Activated CD8-positive, alpha-beta memory T cell treated with anti-CD3 and anti-CD28 coated beads, Interleukin-2, amount 10 ng/mL, durations not matched to agents 7 days and 5 days (primary cell): ENCODE measurements around the gene REXO2. TPM values are rescaled to one million over a fixed set of nuclear protein-coding genes. Genes with fewer than 3 reads are reported as not detected.
A peak's percentile ranks its signal among the peaks of the same experiment; 100 is the strongest.

Experiments used
- ATAC-seq: fragments of 150-1000 bp; cut with Tn5 transposase; one replicate; pipeline ENCODE4 v1.10.0; 2021; ENCODE audit warnings: moderate library complexity
- CTCF ChIA-PET: fragments of 350-600 bp; sonication (Branson Sonifier 250); formaldehyde crosslinking; loops from one replicate; lab custom pipeline; 2021; ENCODE audit warnings: antibody characterized with exemption; lab: Charles Lee
- DNase-seq: peaks from one replicate; pipeline ENCODE4 v3.0.0-alpha.2; 2020
- H3K27ac Mint-ChIP-seq: one replicate; pipeline ENCODE4 v1.8.0; 2021; ENCODE audit warnings: mild to moderate bottlenecking, mixed read lengths
- H3K27me3 Mint-ChIP-seq: one replicate; pipeline ENCODE4 v1.8.0; 2021; ENCODE audit warnings: mixed read lengths
- H3K36me3 Mint-ChIP-seq: one replicate; pipeline ENCODE4 v1.8.0; 2021; ENCODE audit warnings: mild to moderate bottlenecking, mixed read lengths
- H3K4me1 Mint-ChIP-seq: one replicate; pipeline ENCODE4 v1.8.0; 2021; ENCODE audit warnings: mixed read lengths
- H3K4me3 Mint-ChIP-seq: one replicate; pipeline ENCODE4 v1.8.0; 2021; ENCODE audit warnings: mild to moderate bottlenecking, moderate library complexity, mixed read lengths
- H3K9me3 Mint-ChIP-seq: one replicate; pipeline ENCODE4 v1.8.0; 2022; ENCODE audit warnings: low read depth, mixed read lengths
- total RNA-seq, 2 experiments: library from RNA; stranded (reverse); gene quantifications; one replicate each; pipeline ENCODE4 v1.2.3, GENCODE V29; 2021

The REXO2 gene
- total RNA-seq, 2 experiments from 2014 or later = 55.5 to 73.2 TPM

GRCh38 chr11:114448749-114449482 lies 9.6 kb downstream of the REXO2 start:
- Mint-ChIP-seq H3K9me3 (no peaks in the 10 kb centered on the region), H3K27me3 (no peaks in the 10 kb centered on the region), H3K27ac (peak overlapping the region; percentile 35), H3K36me3 (peaks cover 34% of the 10 kb centered on the region), H3K4me3 (no peak overlapping the region), H3K4me1 (no peaks in the 10 kb centered on the region)
- DNase-seq (no peak), ATAC-seq (no peak)
- CTCF ChIA-PET = no interaction called here

- no peak for DNase-seq
- no peaks in the 10 kb centered on the region for H3K27me3 Mint-ChIP-seq
- H3K27ac Mint-ChIP-seq = no peak overlapping the region
- H3K36me3 Mint-ChIP-seq = peaks cover 26% of the 10 kb centered on the region
- no peak overlapping the region for H3K4me3 Mint-ChIP-seq
- no peaks in the 10 kb centered on the region for H3K4me1 Mint-ChIP-seq
- no peak for ATAC-seq
- CTCF ChIA-PET = interaction anchor here (1.3 kb wide), 1 partner anchor 13 kb away, joined by 3 read pairs; no protein-coding TSS in a partner anchor
- no peaks in the 10 kb centered on the region for H3K9me3 Mint-ChIP-seq
Observed at GRCh38 chr11:114449845-114450244, 10.6 kb downstream of the REXO2 start.

GRCh38 chr11:114452399-114452798 lies 13.1 kb downstream of the REXO2 start:
- ATAC-seq (no peak), DNase-seq (no peak)
- no peaks in the 10 kb centered on the region for H3K27me3 Mint-ChIP-seq
- H3K4me1 Mint-ChIP-seq = no peaks in the 10 kb centered on the region
- H3K36me3 Mint-ChIP-seq = peaks cover 10% of the 10 kb centered on the region
- H3K27ac Mint-ChIP-seq = no peak overlapping the region
- CTCF ChIA-PET = interaction anchor here (1.6 kb wide), 1 partner anchor 9 kb away, joined by 3 read pairs; no protein-coding TSS in a partner anchor
- H3K9me3 Mint-ChIP-seq = no peaks in the 10 kb centered on the region
- H3K4me3 Mint-ChIP-seq = no peak overlapping the region

DNA sequence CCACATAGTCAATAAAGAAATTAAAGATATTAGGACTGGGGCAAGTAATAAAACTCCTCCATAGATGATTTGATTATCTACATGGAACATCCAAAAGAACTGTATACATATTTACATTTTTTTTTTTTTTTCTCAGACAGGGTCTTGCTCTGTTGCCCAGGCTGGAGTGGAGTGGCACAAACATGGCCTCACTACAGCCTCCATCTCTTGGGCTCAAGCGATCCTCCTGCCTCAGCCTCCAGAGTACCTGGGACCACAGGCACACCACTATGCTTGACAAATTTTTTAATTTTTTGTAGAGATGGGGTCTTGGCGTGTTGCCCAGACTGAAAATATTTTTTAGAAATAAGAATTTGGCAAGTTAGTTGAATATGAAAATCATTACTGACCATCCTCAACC lies 24.7 kb downstream of the REXO2 start:
- ATAC-seq (no peak), DNase-seq (no peak)
- CTCF ChIA-PET = no interaction called here
- Mint-ChIP-seq H3K27me3 (no peaks in the 10 kb centered on the region), H3K36me3 (no peaks in the 10 kb centered on the region), H3K4me3 (no peak overlapping the region), H3K9me3 (peaks cover 4% of the 10 kb centered on the region), H3K27ac (no peak overlapping the region), H3K4me1 (no peaks in the 10 kb centered on the region)

GRCh38 chr11:114466742-114467141 lies 27.5 kb downstream of the REXO2 start:
- H3K27me3 Mint-ChIP-seq = no peaks in the 10 kb centered on the region
- H3K36me3 Mint-ChIP-seq = no peaks in the 10 kb centered on the region
- no peak overlapping the region for H3K4me3 Mint-ChIP-seq
- DNase-seq (no peak), ATAC-seq (no peak)
- CTCF ChIA-PET = no interaction called here
- no peaks in the 10 kb centered on the region for H3K4me1 Mint-ChIP-seq
- H3K27ac Mint-ChIP-seq = no peak overlapping the region
- H3K9me3 Mint-ChIP-seq = peaks cover 4% of the 10 kb centered on the region

DNA sequence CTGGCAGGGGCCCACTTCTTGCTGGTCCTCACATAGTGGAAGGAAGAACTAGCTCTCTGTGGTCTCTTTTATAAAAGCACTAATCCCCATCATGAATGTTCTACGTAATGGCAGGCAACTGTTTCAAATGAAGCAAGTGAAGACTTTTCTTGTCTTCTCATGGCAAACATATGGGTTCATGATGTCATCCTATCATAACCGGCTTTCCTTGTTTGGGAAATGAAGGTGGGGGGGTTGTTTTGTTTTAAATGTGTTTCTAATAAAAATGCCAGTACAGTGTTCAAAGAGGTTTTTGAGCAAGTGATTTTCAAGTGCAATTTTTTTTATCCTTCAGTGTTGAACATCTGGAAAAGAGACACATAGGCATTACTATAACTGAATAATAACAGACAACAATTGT lies 33.4 kb downstream of the REXO2 start:
- DNase-seq (no peak), ATAC-seq (no peak)
- Mint-ChIP-seq H3K9me3 (peaks cover 2% of the 10 kb centered on the region), H3K27ac (no peak overlapping the region), H3K27me3 (peaks cover 3% of the 10 kb centered on the region), H3K4me1 (no peaks in the 10 kb centered on the region), H3K36me3 (no peaks in the 10 kb centered on the region), H3K4me3 (no peak overlapping the region)
- CTCF ChIA-PET = interaction anchor here (1.0 kb wide), 1 partner anchor 132 kb away, joined by 3 read pairs; no protein-coding TSS in a partner anchor

- Mint-ChIP-seq H3K4me3 (no peak overlapping the region), H3K27me3 (peaks cover 8% of the 10 kb centered on the region), H3K36me3 (no peaks in the 10 kb centered on the region), H3K27ac (no peak overlapping the region), H3K4me1 (no peaks in the 10 kb centered on the region), H3K9me3 (peaks cover 2% of the 10 kb centered on the region)
- CTCF ChIA-PET = no interaction called here
- ATAC-seq (no peak), DNase-seq (no peak)
Observed at GRCh38 chr11:114478001-114478410, 38.7 kb downstream of the REXO2 start.

- DNase-seq (no peak), ATAC-seq (no peak)
- Mint-ChIP-seq H3K4me3 (no peak overlapping the region), H3K27ac (no peak overlapping the region), H3K9me3 (peaks cover 2% of the 10 kb centered on the region), H3K36me3 (no peaks in the 10 kb centered on the region), H3K27me3 (peaks cover 8% of the 10 kb centered on the region), H3K4me1 (no peaks in the 10 kb centered on the region)
- CTCF ChIA-PET = no interaction called here
Observed at GRCh38 chr11:114478768-114479167, 39.5 kb downstream of the REXO2 start.

GRCh38 chr11:114479331-114479730 lies 40.1 kb downstream of the REXO2 start:
- CTCF ChIA-PET = interaction anchor here (0.6 kb wide), 1 partner anchor 10 kb away, joined by 3 read pairs; no protein-coding TSS in a partner anchor
- Mint-ChIP-seq H3K36me3 (no peaks in the 10 kb centered on the region), H3K4me1 (no peaks in the 10 kb centered on the region), H3K9me3 (peaks cover 2% of the 10 kb centered on the region), H3K27me3 (peaks cover 9% of the 10 kb centered on the region), H3K4me3 (no peak overlapping the region), H3K27ac (no peak overlapping the region)
- no peak for ATAC-seq
- DNase-seq = no peak

GRCh38 chr11:114482114-114482513 lies 42.8 kb downstream of the REXO2 start:
- no peak overlapping the region for H3K27ac Mint-ChIP-seq
- ATAC-seq = no peak
- no peaks in the 10 kb centered on the region for H3K4me1 Mint-ChIP-seq

GRCh38 chr11:114483929-114484328 lies 44.7 kb downstream of the REXO2 start:
- CTCF ChIA-PET = no interaction called here
- Mint-ChIP-seq H3K27me3 (peaks cover 7% of the 10 kb centered on the region), H3K36me3 (no peaks in the 10 kb centered on the region), H3K4me3 (no peak overlapping the region), H3K9me3 (no peaks in the 10 kb centered on the region), H3K27ac (no peak overlapping the region), H3K4me1 (no peaks in the 10 kb centered on the region)
- ATAC-seq (no peak), DNase-seq (no peak)

More at GRCh38 chr11:114482114-114482513, 42.8 kb downstream of the REXO2 start:
- H3K27me3 Mint-ChIP-seq = peaks cover 9% of the 10 kb centered on the region
- no peak overlapping the region for H3K4me3 Mint-ChIP-seq
- no peak for DNase-seq
- CTCF ChIA-PET = no interaction called here
- H3K9me3 Mint-ChIP-seq = no peaks in the 10 kb centered on the region
- H3K36me3 Mint-ChIP-seq = no peaks in the 10 kb centered on the region

DNA sequence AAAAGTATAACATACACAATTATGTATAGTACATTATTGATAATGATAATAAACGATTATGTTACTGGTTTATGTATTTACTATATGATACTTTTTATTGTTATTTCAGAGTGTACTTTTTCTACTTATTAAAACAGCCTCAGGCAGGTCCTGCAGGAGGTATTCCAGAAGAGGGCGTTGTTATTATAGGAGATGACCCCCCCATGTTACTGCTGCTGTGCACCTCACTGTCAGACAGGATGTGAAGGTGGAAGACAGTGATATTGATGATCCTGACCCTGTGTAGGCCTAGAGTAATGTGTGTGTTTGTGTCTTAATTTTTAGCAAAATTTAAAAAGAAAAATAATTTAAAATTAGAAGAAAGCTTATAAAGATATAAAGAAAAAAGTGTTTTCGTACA lies 57.6 kb downstream of the REXO2 start:
- Mint-ChIP-seq H3K4me3 (no peak overlapping the region), H3K4me1 (no peaks in the 10 kb centered on the region), H3K27me3 (peaks cover 6% of the 10 kb centered on the region), H3K27ac (no peak overlapping the region), H3K36me3 (no peaks in the 10 kb centered on the region), H3K9me3 (peaks cover under 1% of the 10 kb centered on the region)
- no peak for ATAC-seq
- CTCF ChIA-PET = no interaction called here
- DNase-seq = no peak

DNA sequence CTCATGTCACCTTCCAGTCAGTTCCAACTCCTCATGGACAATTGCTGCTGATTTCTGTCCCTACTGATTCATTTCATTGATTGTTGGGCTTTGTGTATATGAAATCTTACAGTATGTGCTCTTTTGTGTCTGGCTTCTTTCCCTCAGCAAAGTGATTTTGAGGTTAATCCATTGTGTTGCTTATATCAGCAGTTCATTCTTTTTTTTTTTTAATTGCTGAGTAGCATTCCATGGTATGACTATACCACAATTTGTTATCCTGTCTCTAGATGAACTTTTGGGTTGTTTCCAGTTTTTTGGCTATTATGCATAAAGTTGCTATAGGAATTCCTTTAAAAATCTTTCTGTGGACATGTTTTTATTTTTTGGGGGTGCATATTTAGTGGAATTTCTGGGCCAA lies 60.5 kb downstream of the REXO2 start:
- no peaks in the 10 kb centered on the region for H3K36me3 Mint-ChIP-seq
- peaks cover 6% of the 10 kb centered on the region for H3K27me3 Mint-ChIP-seq
- ATAC-seq = no peak
- no peaks in the 10 kb centered on the region for H3K4me1 Mint-ChIP-seq
- H3K27ac Mint-ChIP-seq = no peak overlapping the region
- CTCF ChIA-PET = no interaction called here
- DNase-seq = no peak
- no peak overlapping the region for H3K4me3 Mint-ChIP-seq
- no peaks in the 10 kb centered on the region for H3K9me3 Mint-ChIP-seq
